Chondrocyte (in vitro differentiated cells): ENCODE measurements around the gene ENTREP1. TPM values are rescaled to one million over a fixed set of nuclear protein-coding genes. Genes with fewer than 3 reads are reported as not detected.

Source experiments
- DNase-seq: peaks from one replicate; pipeline ENCODE4 v3.0.0; 2021; ENCODE audit warnings: mixed read lengths, low spot score
- H3K27ac Mint-ChIP-seq: one replicate; pipeline ENCODE4 v1.8.0; 2021; ENCODE audit warnings: mild to moderate bottlenecking, moderate library complexity, mixed read lengths; ENCODE audit not compliant: unreplicated experiment
- H3K27me3 Mint-ChIP-seq: 2 replicates; pipeline ENCODE4 v1.8.0; 2021; ENCODE audit warnings: low read depth, mixed read lengths
- H3K36me3 Mint-ChIP-seq: 2 replicates; pipeline ENCODE4 v1.8.0; 2021; ENCODE audit warnings: low read depth, mixed read lengths
- H3K4me1 Mint-ChIP-seq: 2 replicates; pipeline ENCODE4 v1.8.0; 2021; ENCODE audit warnings: low read depth, mild to moderate bottlenecking, mixed read lengths
- H3K4me3 Mint-ChIP-seq: one replicate; pipeline ENCODE4 v1.8.0; 2021; ENCODE audit warnings: mild to moderate bottlenecking, moderate library complexity, mixed read lengths; ENCODE audit not compliant: unreplicated experiment
- H3K9me3 Mint-ChIP-seq: 2 replicates; pipeline ENCODE4 v1.8.0; 2021; ENCODE audit warnings: low read depth, mixed read lengths
- total RNA-seq: library from RNA; stranded (reverse); gene quantifications from 3 replicates; pipeline ENCODE4 v1.2.1, GENCODE V29; 2021
- TF ChIP-seq, protein P1 (sequence below): fragments of 200-600 bp; sonication (generic); IDR thresholded peaks from 2 replicates; pipeline ENCODE4 v1.5.0; 2021; ENCODE audit warnings: antibody characterized with exemption, mild to moderate bottlenecking, moderate library complexity

Gene ENTREP1
- total RNA-seq, 1 donor from 2014 or later, result 3.6 TPM

DNA sequence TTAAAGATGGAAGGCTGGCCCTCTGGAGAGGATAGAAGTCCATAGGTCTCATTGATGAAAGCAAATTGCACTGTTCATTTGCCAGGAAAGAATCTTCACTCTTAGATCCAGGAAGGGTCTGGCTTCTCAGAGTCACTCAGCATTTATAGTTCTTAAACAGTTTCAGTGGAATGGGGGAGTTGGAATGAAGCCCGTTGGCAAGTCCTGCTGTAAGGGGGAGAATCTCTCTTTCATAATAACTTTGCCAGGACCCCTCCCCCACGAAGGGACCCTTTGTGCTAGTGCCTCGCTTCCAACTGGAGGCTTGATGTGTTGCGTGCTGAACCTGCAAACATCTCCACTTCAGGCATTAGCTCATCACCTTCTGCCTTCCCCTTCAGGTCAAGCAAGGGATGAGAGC, 57.1 kb downstream of the ENTREP1 start:
- H3K27ac Mint-ChIP-seq, result no peak overlapping the region
- TF ChIP-seq, protein P1, sequence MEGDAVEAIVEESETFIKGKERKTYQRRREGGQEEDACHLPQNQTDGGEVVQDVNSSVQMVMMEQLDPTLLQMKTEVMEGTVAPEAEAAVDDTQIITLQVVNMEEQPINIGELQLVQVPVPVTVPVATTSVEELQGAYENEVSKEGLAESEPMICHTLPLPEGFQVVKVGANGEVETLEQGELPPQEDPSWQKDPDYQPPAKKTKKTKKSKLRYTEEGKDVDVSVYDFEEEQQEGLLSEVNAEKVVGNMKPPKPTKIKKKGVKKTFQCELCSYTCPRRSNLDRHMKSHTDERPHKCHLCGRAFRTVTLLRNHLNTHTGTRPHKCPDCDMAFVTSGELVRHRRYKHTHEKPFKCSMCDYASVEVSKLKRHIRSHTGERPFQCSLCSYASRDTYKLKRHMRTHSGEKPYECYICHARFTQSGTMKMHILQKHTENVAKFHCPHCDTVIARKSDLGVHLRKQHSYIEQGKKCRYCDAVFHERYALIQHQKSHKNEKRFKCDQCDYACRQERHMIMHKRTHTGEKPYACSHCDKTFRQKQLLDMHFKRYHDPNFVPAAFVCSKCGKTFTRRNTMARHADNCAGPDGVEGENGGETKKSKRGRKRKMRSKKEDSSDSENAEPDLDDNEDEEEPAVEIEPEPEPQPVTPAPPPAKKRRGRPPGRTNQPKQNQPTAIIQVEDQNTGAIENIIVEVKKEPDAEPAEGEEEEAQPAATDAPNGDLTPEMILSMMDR, result no peak

DNA sequence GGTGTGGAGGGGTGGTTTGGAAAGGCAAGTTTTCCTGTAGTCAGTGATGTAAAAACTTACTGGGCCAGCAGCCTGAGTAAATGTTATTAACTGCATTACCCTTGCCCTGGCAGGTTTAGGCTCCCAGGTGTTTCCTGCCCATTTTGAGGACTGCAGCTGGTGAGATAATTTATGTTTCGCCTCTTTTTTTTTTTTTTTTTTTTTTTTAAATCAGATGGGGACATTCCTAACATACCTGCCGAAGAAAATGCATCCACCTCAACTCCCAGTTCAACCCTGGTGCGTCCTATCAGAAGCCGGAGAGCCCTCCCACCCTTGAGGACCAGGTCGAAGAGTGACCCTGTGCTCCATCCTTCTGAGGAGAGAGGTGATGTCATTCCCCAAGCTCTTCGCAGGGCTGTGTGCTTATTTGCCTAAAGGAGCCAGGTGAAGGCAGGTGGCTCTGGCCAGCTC, 60.6 kb downstream of the ENTREP1 start:
- Mint-ChIP-seq H3K27ac (no peak overlapping the region), H3K4me1 (peaks cover 5% of the 10 kb centered on the region), H3K27me3 (peaks cover 2% of the 10 kb centered on the region), H3K36me3 (peaks cover 7% of the 10 kb centered on the region), H3K4me3 (no peak overlapping the region), H3K9me3 (no peaks in the 10 kb centered on the region)
- DNase-seq, result no peak
- TF ChIP-seq, protein P1, result no peak

More for the DNA sequence above, 57.1 kb downstream of the ENTREP1 start:
- DNase-seq, result no peak
- peaks cover 2% of the 10 kb centered on the region for H3K36me3 Mint-ChIP-seq
- no peak overlapping the region for H3K4me3 Mint-ChIP-seq
- no peaks in the 10 kb centered on the region for H3K27me3 Mint-ChIP-seq
- H3K9me3 Mint-ChIP-seq, result no peaks in the 10 kb centered on the region
- H3K4me1 Mint-ChIP-seq, result peaks cover 31% of the 10 kb centered on the region

DNA sequence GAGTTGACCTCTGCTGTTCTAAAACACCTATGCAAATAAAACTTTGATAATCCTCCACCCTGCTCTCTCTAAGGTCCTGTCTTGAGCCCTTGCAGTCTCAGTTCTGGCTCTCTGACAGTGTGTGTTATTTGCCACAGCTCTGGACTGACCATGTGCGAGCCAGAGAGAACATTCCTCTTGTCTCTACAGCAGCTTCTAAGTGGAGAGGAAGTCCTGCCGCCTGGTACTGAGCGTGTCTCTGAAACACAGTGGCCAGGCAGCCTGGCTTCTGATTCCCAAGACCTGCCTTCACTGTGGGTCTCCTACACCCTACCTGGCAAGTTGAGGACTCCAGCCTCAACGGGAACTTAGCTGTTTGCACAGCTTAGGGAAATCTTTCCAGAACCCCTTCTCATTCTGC, 61.6 kb downstream of the ENTREP1 start:
- no peak for DNase-seq
- Mint-ChIP-seq H3K9me3 (no peaks in the 10 kb centered on the region), H3K27ac (no peak overlapping the region), H3K36me3 (peaks cover 7% of the 10 kb centered on the region), H3K27me3 (peaks cover 2% of the 10 kb centered on the region), H3K4me1 (peaks cover 3% of the 10 kb centered on the region), H3K4me3 (no peak overlapping the region)
- TF ChIP-seq, protein P1, result no peak

DNA sequence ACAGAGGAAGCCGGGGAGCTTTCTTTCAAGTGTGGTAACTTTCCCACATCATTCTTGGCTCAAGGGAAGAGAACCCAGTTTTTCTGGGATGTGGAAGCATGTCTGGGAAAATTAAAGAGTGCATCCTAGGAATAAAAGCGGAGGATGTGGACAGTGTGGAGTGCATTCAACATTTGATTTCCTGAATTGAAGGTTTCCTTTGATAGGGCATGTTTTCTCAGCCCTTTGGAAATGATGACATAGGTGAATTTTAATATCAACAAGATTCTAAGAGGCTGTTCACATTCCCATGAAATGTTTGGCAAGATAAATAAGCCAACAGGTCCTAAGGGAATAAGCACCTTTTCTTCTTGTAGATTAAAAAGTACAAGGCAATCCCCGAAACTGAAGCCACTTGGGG, 63.6 kb downstream of the ENTREP1 start:
- DNase-seq, result no peak
- no peak overlapping the region for H3K27ac Mint-ChIP-seq
- no peak overlapping the region for H3K4me3 Mint-ChIP-seq
- TF ChIP-seq, protein P1, result no peak
- no peaks in the 10 kb centered on the region for H3K9me3 Mint-ChIP-seq
- H3K27me3 Mint-ChIP-seq, result peaks cover 2% of the 10 kb centered on the region
- H3K36me3 Mint-ChIP-seq, result peaks cover 8% of the 10 kb centered on the region
- peaks cover 16% of the 10 kb centered on the region for H3K4me1 Mint-ChIP-seq

DNA sequence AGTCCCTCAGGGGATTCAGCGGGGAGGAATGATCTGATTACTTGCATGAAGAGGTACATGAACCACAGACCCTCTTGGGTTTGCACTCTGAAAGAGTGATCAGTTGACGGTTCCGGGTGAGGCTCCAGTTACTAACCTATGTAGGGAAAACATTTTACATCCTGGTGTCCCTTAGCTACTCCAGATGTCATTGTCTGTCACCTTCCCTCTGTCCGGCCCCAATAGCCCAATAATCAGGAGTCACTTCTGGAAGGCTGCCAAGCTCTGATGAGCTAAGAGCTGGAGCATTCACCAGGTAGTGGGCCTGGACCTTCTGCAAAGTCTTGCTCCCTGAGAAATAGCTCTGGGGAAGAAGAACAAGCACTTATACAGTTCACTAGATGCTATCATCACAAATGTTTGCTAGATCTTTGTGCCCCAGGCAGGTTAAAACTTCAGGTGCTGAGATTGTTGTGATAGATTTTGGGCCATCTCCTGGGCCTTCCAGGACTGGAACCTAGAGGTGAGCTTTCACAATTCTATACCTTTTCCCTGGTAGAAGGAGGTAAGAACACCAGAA, 64.5 kb downstream of the ENTREP1 start:
- peaks cover 2% of the 10 kb centered on the region for H3K27me3 Mint-ChIP-seq
- TF ChIP-seq, protein P1, result no peak
- peaks cover 8% of the 10 kb centered on the region for H3K36me3 Mint-ChIP-seq
- H3K27ac Mint-ChIP-seq, result no peak overlapping the region
- no peaks in the 10 kb centered on the region for H3K9me3 Mint-ChIP-seq
- H3K4me1 Mint-ChIP-seq, result peaks cover 16% of the 10 kb centered on the region
- no peak for DNase-seq
- H3K4me3 Mint-ChIP-seq, result no peak overlapping the region
